ENCODE measurements around the gene TNS3. TPM values are rescaled to one million over a fixed set of nuclear protein-coding genes. Genes with fewer than 3 reads are reported as not detected.
A peak's percentile ranks its signal among the peaks of the same experiment; 100 is the strongest.

TNS3 gene
- total and polyA plus RNA-seq, 2 donors (not counting 1 experiment from before 2014, with no cell fraction given), result 11.4 to 77.5 TPM

- Histone ChIP-seq H3K4me2 (replicated peaks; ENCODE audit: low read depth, low read length, poor library complexity, severe bottlenecking) (peak overlapping the region; percentile 92), H3K27me3 (replicated peaks in 1 of 4; ENCODE audit: control extremely low read depth in 1 of 4, control insufficient read depth in 3 of 4, insufficient read depth in 4 of 4, low read length in 3 of 4) (peaks cover 0 to 8% (median 0%) of the 10 kb centered on the region in 4 experiments), H3K36me3 (replicated peaks in 1 of 2; ENCODE audit: control extremely low read depth in 1 of 2, control insufficient read depth in 1 of 2, extremely low read depth in 1 of 2, insufficient read depth in 2 of 2, low read length in 1 of 2) (no peaks in the 10 kb centered on the region), H3K79me2 (ENCODE audit: control insufficient read depth, insufficient read depth, low read length) (peaks cover 33% of the 10 kb centered on the region), H3K9ac (ENCODE audit: low read length) (peak overlapping the region; percentile 72), H3K9me3 (ENCODE audit: control extremely low read depth in 1 of 3, control insufficient read depth in 2 of 3, insufficient read depth in 1 of 3, low read length in 2 of 3) (peaks cover 0 to 6% (median 0%) of the 10 kb centered on the region in 3 donors), H3K4me3 (ENCODE audit: control extremely low read depth in 1 of 5, extremely low read depth in 1 of 5, insufficient read depth in 1 of 5, low read depth in 2 of 5, low read length in 4 of 5) (peak overlapping the region in 3 of 5 experiments; percentile 58 to 70 (median 67)), H4K20me1 (ENCODE audit: control insufficient read depth, insufficient read depth, low read length, poor library complexity, severe bottlenecking) (no peaks in the 10 kb centered on the region), H3K4me1 (ENCODE audit: control insufficient read depth in 2 of 2, insufficient read depth in 2 of 2, low read length in 2 of 2) (peaks cover 54 to 69% of the 10 kb centered on the region in 2 donors), H2AFZ (ENCODE audit: insufficient read depth, low read depth, low read length, poor library complexity, severe bottlenecking) (no peak overlapping the region), H3K27ac (ENCODE audit: low read length in 2 of 2) (no peak overlapping the region)
- no peak for ATAC-seq (ENCODE audit: low read depth)
- no peak for DNase-seq
- Mint-ChIP-seq H3K9me3 (ENCODE audit: insufficient read depth) (peaks cover under 1% of the 10 kb centered on the region), H3K4me3 (peak overlapping the region; percentile 81), H3K27ac (peak overlapping the region; percentile 67), H3K4me1 (peaks cover 69% of the 10 kb centered on the region), H3K27me3 (no peaks in the 10 kb centered on the region)
- intact Hi-C loops (cut with micrococcal nuclease), result loop anchor here (5.0 kb wide), 1 partner anchor 98 kb away; no protein-coding TSS in a partner anchor
- TF ChIP-seq EZH2 (IDR thresholded peaks at IDR 0.05; ENCODE audit: borderline replicate concordance, insufficient read depth, low read depth, low read length, poor library complexity, severe bottlenecking), result no peak
- TF ChIP-seq, protein P1, sequence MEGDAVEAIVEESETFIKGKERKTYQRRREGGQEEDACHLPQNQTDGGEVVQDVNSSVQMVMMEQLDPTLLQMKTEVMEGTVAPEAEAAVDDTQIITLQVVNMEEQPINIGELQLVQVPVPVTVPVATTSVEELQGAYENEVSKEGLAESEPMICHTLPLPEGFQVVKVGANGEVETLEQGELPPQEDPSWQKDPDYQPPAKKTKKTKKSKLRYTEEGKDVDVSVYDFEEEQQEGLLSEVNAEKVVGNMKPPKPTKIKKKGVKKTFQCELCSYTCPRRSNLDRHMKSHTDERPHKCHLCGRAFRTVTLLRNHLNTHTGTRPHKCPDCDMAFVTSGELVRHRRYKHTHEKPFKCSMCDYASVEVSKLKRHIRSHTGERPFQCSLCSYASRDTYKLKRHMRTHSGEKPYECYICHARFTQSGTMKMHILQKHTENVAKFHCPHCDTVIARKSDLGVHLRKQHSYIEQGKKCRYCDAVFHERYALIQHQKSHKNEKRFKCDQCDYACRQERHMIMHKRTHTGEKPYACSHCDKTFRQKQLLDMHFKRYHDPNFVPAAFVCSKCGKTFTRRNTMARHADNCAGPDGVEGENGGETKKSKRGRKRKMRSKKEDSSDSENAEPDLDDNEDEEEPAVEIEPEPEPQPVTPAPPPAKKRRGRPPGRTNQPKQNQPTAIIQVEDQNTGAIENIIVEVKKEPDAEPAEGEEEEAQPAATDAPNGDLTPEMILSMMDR (IDR thresholded peaks at IDR 0.05), result no peak
- ChIA-PET POLR2A (no interaction called here), CTCF (interaction anchor here (0.9 to 2.6 kb wide), 2 partner anchors 12 to 17 kb away, joined by 3 to 10 read pairs; no protein-coding TSS in a partner anchor)
- 85% methylated on average over 4 of the region's 7 CpGs for WGBS (ENCODE audit: insufficient coverage)
These were observed 1.7 kb downstream of the TNS3 start for GRCh38 chr7:47580175-47580706.

DNA sequence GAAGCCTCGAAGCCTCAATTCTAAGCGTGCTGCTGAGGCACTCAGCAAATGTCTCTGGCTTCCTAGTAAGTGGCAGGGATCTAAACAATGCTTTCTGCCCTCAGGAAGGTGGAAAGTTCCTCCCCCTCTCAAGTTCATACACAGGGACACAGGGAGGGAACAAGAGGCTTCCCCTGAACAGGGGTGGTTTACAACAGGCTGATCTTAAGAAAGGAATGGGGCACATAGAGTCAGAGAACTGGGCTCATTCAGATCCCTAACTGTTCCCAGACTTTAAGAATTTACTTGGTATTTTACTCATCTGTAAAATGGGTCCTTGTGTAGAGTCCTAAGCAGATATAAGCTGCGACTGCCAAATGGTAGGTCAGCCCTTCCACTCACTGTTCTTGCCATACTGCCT is 2.5 kb downstream of the TNS3 start:
- WGBS (ENCODE audit: insufficient coverage), result 57% methylated on average over 3 of the region's 3 CpGs
- Mint-ChIP-seq H3K4me1 (peaks cover 73% of the 10 kb centered on the region), H3K27ac (peak overlapping the region; percentile 89), H3K9me3 (ENCODE audit: insufficient read depth) (no peaks in the 10 kb centered on the region), H3K27me3 (no peaks in the 10 kb centered on the region), H3K4me3 (peak overlapping the region; percentile 81)
- peaks cover 33% of the 10 kb centered on the region for H3K79me2 ChIP-seq (ENCODE audit: control insufficient read depth, insufficient read depth, low read length)
- ChIA-PET POLR2A (no interaction called here), CTCF (interaction anchor here (0.9 to 2.6 kb wide), 3 partner anchors 11 to 104 kb away, joined by 3 to 10 read pairs (median 4); no protein-coding TSS in a partner anchor)
- no peaks in the 10 kb centered on the region for H4K20me1 ChIP-seq (ENCODE audit: control insufficient read depth, insufficient read depth, low read length, poor library complexity, severe bottlenecking)
- peak overlapping the region in 1 of 2 donors; percentile 51 for H3K27ac ChIP-seq (ENCODE audit: low read length in 2 of 2)
- no peak for TF ChIP-seq EZH2 (IDR thresholded peaks at IDR 0.05; ENCODE audit: borderline replicate concordance, insufficient read depth, low read depth, low read length, poor library complexity, severe bottlenecking)
- TF ChIP-seq, protein P1 (IDR thresholded peaks at IDR 0.05), result no peak
- peak overlapping the region; percentile 52 for H3K4me2 ChIP-seq (replicated peaks; ENCODE audit: low read depth, low read length, poor library complexity, severe bottlenecking)
- no peak for ATAC-seq (ENCODE audit: low read depth)
- no peak for DNase-seq
- no peak overlapping the region for H2AFZ ChIP-seq (ENCODE audit: insufficient read depth, low read depth, low read length, poor library complexity, severe bottlenecking)
- intact Hi-C loops (cut with micrococcal nuclease), result no loop called here
- peaks cover 0 to 3% (median 0%) of the 10 kb centered on the region in 3 donors for H3K9me3 ChIP-seq (ENCODE audit: control extremely low read depth in 1 of 3, control insufficient read depth in 2 of 3, insufficient read depth in 1 of 3, low read length in 2 of 3)
- no peaks in the 10 kb centered on the region for H3K36me3 ChIP-seq (replicated peaks in 1 of 2; ENCODE audit: control extremely low read depth in 1 of 2, control insufficient read depth in 1 of 2, extremely low read depth in 1 of 2, insufficient read depth in 2 of 2, low read length in 1 of 2)
- no peak overlapping the region for H3K9ac ChIP-seq (ENCODE audit: low read length)
- no peak overlapping the region for H3K4me3 ChIP-seq (ENCODE audit: control extremely low read depth in 1 of 5, extremely low read depth in 1 of 5, insufficient read depth in 1 of 5, low read depth in 2 of 5, low read length in 4 of 5)
- H3K4me1 ChIP-seq (ENCODE audit: control insufficient read depth in 2 of 2, insufficient read depth in 2 of 2, low read length in 2 of 2), result peaks cover 61 to 76% of the 10 kb centered on the region in 2 donors
- peaks cover 0 to 8% (median 0%) of the 10 kb centered on the region in 4 experiments for H3K27me3 ChIP-seq (replicated peaks in 1 of 4; ENCODE audit: control extremely low read depth in 1 of 4, control insufficient read depth in 3 of 4, insufficient read depth in 4 of 4, low read length in 3 of 4)

Data from B cell (primary cell).